HL-60 (cell line): ENCODE data around the gene OFD1.

Experiments used
- DNase-seq, 2 experiments: peaks; one replicate each; pipeline ENCODE4 v3.0.0-alpha.2; 2010 to 2020; ENCODE audit warnings: low read depth in 1 of 2, low spot score in 1 of 2
- H3K27ac ChIP-seq: fragments of 250-450 bp; sonication (Bioruptor Pico); replicated peaks from 2 replicates; pipeline ENCODE4 v1.5.1; 2020; ENCODE audit warnings: mild to moderate bottlenecking, moderate library complexity
- H3K27me3 ChIP-seq: fragments of 250-450 bp; sonication (Bioruptor Pico); 2 replicates; pipeline ENCODE4 v1.5.1; 2021; ENCODE audit warnings: mild to moderate bottlenecking, moderate library complexity; ENCODE audit not compliant: insufficient read depth, poor library complexity, severe bottlenecking
- H3K4me3 ChIP-seq: replicated peaks from 2 replicates; pipeline ENCODE4 v1.5.1; 2011; ENCODE audit warnings: mild to moderate bottlenecking, control low read depth, low read length; ENCODE audit not compliant: insufficient read depth
- CTCF ChIP-seq: IDR thresholded peaks from one replicate; pipeline ENCODE4 v1.5.1; 2011; ENCODE audit warnings: low read length, control low read depth, inconsistent platforms; ENCODE audit not compliant: insufficient read depth
- GABPA ChIP-seq: IDR thresholded peaks from 2 replicates; pipeline ENCODE4 v1.6.1; 2012; ENCODE audit warnings: low read depth
- POLR2AphosphoS5 ChIP-seq: IDR thresholded peaks from 2 replicates; pipeline ENCODE4 v1.6.1; 2012; ENCODE audit warnings: low read depth
- REST ChIP-seq: IDR thresholded peaks from 2 replicates; pipeline ENCODE4 v1.6.1; 2012; ENCODE audit warnings: low read depth; ENCODE audit not compliant: insufficient replicate concordance
- SPI1 ChIP-seq: IDR thresholded peaks from 2 replicates; pipeline ENCODE4 v1.6.1; 2012; ENCODE audit warnings: low read depth, mild to moderate bottlenecking, borderline replicate concordance

OFD1 gene

GRCh38 chrX:13754765-13755164 lies 20.2 kb downstream of the OFD1 start:
- peak; percentile 66 to 71 for DNase-seq
- Histone ChIP-seq H3K27ac (peak overlapping the region; percentile 76), H3K27me3 (no peaks in the 10 kb centered on the region), H3K4me3 (no peak overlapping the region)
- TF ChIP-seq POLR2AphosphoS5 = peak; percentile 28; the same call in 1 of the 2 replicates
- TF ChIP-seq REST = no peak

GRCh38 chrX:13755254-13755653 lies 20.7 kb downstream of the OFD1 start:
- H3K27ac ChIP-seq = peak overlapping the region; percentile 76
- no peak overlapping the region for H3K4me3 ChIP-seq
- no peaks in the 10 kb centered on the region for H3K27me3 ChIP-seq
- peak in 1 of 2 experiments; percentile 42 for DNase-seq
- TF ChIP-seq GABPA (no peak), SPI1 (no peak), POLR2AphosphoS5 (no peak), CTCF (no peak), REST (no peak)

GRCh38 chrX:13756381-13756780 lies 21.8 kb downstream of the OFD1 start:
- DNase-seq = no peak
- Histone ChIP-seq H3K4me3 (no peak overlapping the region), H3K27ac (peak overlapping the region; percentile 76), H3K27me3 (no peaks in the 10 kb centered on the region)
- TF ChIP-seq POLR2AphosphoS5 (no peak), GABPA (no peak), REST (no peak), SPI1 (no peak), CTCF (no peak)

- peak overlapping the region; percentile 56 for H3K27ac ChIP-seq
- TF ChIP-seq SPI1 (peak; percentile 92), REST (no peak)
- H3K27me3 ChIP-seq = no peaks in the 10 kb centered on the region
- H3K4me3 ChIP-seq = no peak overlapping the region
- peak; percentile 61 to 65 for DNase-seq
These were observed 24.7 kb downstream of the OFD1 start for GRCh38 chrX:13759152-13759718.
